Mesothelial cell of epicardium (in vitro differentiated cells): ENCODE data around the gene PLEKHH3. TPM values are rescaled to one million over a fixed set of nuclear protein-coding genes. Genes with fewer than 3 reads are reported as not detected.
A peak's percentile ranks its signal among the peaks of the same experiment; 100 is the strongest.

Experiments used
- DNase-seq, 2 experiments: peaks; one replicate each; pipeline ENCODE4 v3.0.0; 2021; ENCODE audit warnings: low spot score in 2 of 2; ENCODE audit not compliant: unreplicated experiment in 2 of 2
- H3K27ac Mint-ChIP-seq: 2 replicates; pipeline ENCODE4 v1.8.0; 2021; ENCODE audit warnings: mixed read lengths
- H3K27me3 Mint-ChIP-seq: 2 replicates; pipeline ENCODE4 v1.8.0; 2021; ENCODE audit warnings: low read depth, mixed read lengths
- H3K36me3 Mint-ChIP-seq: 2 replicates; pipeline ENCODE4 v1.8.0; 2021; ENCODE audit warnings: mixed read lengths
- H3K4me1 Mint-ChIP-seq: 2 replicates; pipeline ENCODE4 v1.8.0; 2021; ENCODE audit warnings: mixed read lengths
- H3K4me3 Mint-ChIP-seq: 2 replicates; pipeline ENCODE4 v1.8.0; 2021; ENCODE audit warnings: mild to moderate bottlenecking, moderate library complexity, mixed read lengths
- H3K9me3 Mint-ChIP-seq: 2 replicates; pipeline ENCODE4 v1.8.0; 2021; ENCODE audit warnings: mixed read lengths
- total RNA-seq: library from RNA; stranded (reverse); gene quantifications from 3 replicates; pipeline ENCODE4 v1.2.1, GENCODE V29; 2021
- TF ChIP-seq, protein P1 (sequence below): fragments of 200-600 bp; sonication (generic); IDR thresholded peaks from one replicate; pipeline ENCODE4 v1.5.0; 2021; ENCODE audit warnings: antibody characterized with exemption; ENCODE audit not compliant: unreplicated experiment

PLEKHH3 gene
- total RNA-seq, 1 donor from 2014 or later = 35.9 TPM

DNA sequence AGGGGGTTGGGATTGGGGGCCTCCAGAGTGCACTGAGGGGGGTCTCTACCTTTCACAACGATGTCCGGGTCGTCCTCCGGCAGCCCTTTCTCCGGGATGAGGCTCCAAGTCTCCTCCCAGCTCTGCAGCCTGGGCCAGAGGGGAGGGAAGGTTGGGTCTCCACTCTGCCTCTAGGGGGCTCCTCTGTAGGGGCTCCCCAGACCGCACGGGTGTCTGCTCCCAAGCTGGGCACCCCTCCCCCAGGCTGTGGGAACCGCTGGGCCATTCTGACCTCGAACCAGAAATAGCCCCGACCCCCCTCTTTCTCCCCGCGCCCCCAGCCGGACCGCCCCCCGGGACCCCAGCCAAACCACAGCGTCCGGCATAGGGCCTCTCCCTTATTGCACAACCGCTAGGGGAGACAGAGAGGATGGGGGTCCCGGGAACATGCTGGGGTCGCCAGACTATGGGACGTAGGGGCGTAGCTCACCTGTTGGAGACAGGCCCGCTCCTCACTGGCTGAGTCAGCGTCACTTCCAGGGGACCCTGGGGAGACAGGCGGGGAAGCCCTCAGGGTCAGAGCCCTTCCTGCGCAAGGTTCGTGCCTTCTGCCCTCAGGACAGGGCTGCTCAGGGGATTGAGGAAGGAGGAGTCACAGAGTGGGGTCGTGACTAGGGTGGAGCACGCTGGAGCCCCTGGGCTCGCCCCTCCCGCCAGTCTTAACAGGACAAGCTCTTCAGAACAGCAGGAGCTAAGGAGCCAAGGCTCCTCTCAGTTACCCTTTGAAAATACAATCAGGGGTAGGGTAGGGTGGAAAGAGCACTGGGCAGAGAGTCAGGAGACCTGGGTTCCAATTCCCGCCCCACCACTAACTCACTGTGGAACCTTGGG, 2.7 kb downstream of the PLEKHH3 start:
- Mint-ChIP-seq H3K36me3 (peaks cover 16% of the 10 kb centered on the region), H3K27me3 (peaks cover 9% of the 10 kb centered on the region), H3K9me3 (no peaks in the 10 kb centered on the region), H3K4me3 (peak overlapping the region; percentile 62), H3K27ac (peak overlapping the region; percentile 71), H3K4me1 (peaks cover 32% of the 10 kb centered on the region)
- DNase-seq = no peak
- TF ChIP-seq, protein P1, sequence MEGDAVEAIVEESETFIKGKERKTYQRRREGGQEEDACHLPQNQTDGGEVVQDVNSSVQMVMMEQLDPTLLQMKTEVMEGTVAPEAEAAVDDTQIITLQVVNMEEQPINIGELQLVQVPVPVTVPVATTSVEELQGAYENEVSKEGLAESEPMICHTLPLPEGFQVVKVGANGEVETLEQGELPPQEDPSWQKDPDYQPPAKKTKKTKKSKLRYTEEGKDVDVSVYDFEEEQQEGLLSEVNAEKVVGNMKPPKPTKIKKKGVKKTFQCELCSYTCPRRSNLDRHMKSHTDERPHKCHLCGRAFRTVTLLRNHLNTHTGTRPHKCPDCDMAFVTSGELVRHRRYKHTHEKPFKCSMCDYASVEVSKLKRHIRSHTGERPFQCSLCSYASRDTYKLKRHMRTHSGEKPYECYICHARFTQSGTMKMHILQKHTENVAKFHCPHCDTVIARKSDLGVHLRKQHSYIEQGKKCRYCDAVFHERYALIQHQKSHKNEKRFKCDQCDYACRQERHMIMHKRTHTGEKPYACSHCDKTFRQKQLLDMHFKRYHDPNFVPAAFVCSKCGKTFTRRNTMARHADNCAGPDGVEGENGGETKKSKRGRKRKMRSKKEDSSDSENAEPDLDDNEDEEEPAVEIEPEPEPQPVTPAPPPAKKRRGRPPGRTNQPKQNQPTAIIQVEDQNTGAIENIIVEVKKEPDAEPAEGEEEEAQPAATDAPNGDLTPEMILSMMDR = peak; percentile 33

DNA sequence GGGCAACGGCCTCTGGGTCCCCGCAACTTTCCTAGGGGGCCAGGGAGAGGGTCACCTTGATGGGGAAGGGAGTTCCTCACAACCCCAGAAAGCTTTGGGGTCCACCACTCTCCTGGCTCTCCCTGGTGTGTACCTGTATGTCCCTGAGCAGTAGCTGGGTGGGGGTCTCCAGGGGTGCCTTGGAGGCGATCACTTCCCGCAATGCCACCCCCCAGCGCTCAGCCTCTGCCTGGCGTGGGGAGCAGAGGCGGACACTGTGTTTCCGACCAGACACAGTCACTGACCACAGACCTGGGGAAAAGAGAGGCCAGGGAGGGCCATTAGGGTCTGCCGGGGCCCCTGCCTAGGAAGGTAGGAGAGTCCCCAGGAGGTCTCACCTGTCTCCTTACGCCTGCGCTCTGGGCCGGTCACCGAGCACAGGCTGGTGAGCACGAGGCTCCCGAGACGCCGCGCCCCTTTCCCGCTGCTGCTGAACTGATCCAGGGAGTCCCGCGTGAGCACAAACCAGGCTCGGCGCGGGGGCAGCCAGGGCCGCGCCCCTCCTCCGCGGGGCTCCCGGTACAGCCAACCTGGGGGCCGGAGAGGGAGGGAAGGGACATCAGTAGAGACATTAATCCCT, 3.4 kb downstream of the PLEKHH3 start:
- TF ChIP-seq, protein P1 = no peak
- Mint-ChIP-seq H3K4me3 (no peak overlapping the region), H3K9me3 (no peaks in the 10 kb centered on the region), H3K27ac (no peak overlapping the region), H3K36me3 (peaks cover 20% of the 10 kb centered on the region), H3K27me3 (peaks cover 9% of the 10 kb centered on the region), H3K4me1 (peaks cover 29% of the 10 kb centered on the region)
- no peak for DNase-seq

DNA sequence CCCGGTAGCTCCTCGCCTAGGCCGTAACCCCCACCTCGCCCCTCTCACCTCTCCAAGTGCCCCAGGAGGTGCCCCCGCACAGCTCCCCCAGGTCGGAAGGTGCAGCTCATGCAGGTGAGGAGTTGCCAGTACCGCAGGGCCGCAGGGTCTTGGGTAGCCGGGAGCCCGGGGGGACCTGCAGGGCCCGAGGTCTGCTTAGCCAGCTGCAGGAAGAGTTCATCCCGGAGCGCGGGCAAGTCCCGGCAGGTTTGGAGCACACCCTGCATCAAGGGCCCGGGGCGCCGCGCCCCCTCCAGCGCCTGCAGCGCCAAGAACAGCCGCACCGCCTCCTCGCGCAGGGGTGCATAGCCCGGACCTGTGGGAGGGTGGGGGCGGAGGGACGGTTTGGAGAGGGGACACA, 4.8 kb downstream of the PLEKHH3 start:
- Mint-ChIP-seq H3K27me3 (peaks cover 9% of the 10 kb centered on the region), H3K36me3 (peaks cover 22% of the 10 kb centered on the region), H3K9me3 (no peaks in the 10 kb centered on the region), H3K27ac (no peak overlapping the region), H3K4me1 (peaks cover 21% of the 10 kb centered on the region), H3K4me3 (peak overlapping the region; percentile 16)
- TF ChIP-seq, protein P1 = no peak
- no peak for DNase-seq

DNA sequence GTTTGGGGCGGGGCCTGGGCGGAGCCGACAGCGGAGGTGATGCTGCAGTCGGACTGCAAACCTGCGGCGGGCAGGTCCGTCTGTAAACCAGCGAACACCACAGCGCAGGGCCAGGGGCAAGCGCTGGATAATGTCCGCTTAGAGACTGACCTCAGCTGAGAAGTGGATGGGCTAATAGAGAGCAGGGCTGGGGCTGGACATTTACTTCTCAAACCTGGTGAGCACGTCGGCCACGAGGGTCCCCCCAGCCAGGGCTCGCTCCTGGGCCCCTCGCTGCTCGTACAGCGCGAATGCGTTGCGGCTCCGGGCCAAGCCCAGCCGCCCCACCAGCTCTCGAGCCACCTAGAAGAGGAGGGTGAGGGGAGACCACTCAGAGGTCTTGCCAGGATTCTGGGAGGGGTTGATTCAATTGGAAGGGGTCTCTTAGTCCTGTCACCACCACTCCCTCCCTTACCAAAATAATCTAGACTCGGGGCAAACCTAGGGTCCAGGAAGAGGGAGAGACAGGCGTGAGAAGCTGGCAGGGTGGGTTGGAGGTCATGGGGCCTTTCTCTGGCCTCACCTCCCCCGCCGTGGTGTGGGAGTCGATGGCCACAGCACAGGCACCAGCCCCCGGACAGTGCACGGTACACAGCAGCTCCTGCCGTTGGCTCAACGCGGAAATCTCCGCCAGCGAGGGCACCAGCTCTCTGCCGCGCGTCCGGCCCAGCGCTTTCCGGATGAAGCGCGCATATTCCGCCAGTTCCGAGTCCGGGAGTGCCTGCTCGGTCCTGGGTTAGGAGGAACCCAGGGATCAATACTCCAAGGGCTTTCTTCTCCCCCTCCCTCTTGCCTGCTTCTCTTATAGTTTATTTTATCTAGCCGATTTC, 5.8 kb downstream of the PLEKHH3 start:
- Mint-ChIP-seq H3K4me3 (no peak overlapping the region), H3K36me3 (peaks cover 26% of the 10 kb centered on the region), H3K27ac (no peak overlapping the region), H3K27me3 (peaks cover 9% of the 10 kb centered on the region), H3K4me1 (peaks cover 21% of the 10 kb centered on the region), H3K9me3 (no peaks in the 10 kb centered on the region)
- TF ChIP-seq, protein P1 = no peak
- no peak for DNase-seq

DNA sequence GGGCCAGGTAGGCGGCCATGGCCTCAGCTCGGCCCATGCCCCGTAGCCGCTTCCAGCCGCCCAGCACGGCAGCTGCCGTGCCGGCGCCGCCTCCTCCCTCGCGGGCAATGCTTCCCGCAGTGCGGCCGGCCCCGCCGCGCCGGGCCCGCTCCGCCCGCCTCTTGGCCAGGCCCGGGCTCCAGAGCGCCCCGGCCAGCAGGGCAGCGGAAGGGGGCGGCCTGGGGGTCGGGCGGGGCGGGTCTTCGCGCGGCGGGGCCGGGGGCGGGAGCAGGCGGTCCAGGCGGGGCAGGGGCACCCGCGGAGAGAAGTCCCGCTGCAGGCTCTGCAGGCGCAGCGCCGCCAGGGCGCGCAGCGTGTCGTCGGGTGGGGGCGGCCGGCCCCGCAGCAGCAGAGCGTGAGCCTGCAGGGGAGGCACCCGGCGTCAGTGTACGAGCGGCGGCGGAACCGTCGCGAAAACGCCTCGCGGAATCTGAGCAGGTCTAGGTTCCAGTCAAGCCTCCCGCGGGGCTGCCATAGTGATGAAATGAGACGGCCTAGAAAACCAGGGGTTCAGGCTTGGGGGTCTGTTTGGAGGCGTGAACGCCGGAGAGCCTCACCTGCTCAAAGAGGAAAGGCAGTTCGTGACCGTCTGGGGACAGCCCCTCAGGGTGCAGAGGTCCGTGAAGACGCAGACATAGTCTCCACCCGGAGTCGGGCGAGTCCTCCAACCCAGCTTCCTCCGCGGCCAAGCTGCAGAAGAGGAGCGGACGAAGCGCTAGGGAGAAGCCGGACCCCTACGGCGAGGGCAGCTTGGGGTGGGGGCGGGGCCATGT, 6.6 kb downstream of the PLEKHH3 start:
- TF ChIP-seq, protein P1 = no peak
- Mint-ChIP-seq H3K4me1 (peaks cover 21% of the 10 kb centered on the region), H3K9me3 (no peaks in the 10 kb centered on the region), H3K27ac (no peak overlapping the region), H3K36me3 (peaks cover 34% of the 10 kb centered on the region), H3K4me3 (no peak overlapping the region), H3K27me3 (peaks cover 9% of the 10 kb centered on the region)
- DNase-seq = no peak
